Measurements from ENCODE around the gene SWSAP1.
"Not testable (repeated sequence)": the region's sequence is repeated elsewhere in the genome, so short reads cannot be mapped to it uniquely, and the experiment has no call there.

SWSAP1 gene

DNA sequence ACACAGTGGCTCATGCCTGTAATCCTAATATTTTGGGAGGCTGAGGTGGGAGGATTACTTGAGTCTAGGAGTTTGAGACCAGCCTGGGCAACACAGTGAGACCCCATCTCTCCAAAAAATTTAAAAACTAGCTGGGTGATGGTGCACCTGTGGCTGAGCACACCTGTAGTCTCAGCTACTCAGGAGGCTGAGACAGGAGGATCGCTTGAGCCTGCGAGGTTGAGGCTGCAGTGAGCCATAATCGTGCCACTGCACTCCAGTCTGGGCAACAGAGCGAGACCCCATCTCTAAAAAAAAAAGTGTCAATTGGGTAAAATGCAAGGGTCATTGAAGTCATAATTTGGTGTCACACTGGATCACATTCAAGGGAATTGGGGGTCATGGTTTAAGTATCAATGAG lies 20.4 kb upstream of the SWSAP1 start:
- not testable (repeated sequence) for FAIRE-seq

DNA sequence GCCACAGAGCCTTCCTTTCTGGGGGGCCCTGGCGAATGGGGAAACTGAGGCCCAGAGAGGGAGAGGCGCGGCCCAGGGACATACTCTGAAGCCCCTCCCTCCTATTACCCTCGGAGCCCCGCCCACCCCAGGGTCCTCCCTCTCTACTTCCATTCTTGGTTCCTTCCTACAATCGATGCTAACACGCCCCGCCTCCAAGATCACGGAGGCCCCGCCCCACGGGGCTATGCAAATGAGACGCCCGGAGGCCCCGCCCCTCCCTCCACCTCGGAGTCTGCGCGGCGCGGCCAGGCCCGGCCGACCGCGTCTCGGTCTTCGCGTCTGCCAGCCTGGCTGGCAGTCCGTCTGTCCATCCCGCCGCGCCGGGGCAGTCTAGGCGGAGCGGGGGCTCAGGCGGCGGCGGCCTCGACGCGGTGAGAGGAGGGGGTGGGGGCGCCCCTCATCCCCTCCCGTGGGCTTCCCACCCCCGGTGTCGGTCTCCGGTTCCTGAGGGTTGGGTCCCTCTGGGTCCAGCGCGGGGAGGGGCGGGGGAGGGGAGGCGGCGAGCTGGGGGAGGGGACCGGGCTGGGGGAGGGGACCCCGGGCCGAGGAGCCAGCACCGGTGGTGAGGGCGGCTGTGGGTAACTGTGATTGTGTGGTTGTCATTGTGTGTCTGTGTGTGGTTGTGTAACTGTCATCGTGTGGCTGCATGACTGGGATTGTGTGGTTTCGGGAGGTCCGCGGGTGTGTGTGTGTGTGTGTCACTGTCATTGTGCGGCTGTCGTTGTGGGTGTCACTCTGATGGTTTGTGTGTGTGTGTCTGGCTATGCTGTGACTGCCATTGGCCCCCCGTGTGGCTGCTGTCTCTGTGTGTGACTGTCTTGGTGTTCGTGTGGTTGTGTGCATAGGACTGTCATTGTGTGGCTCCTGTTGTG lies 19.0 kb upstream of the SWSAP1 start, which contains the start of gene PLPPR2:
Gene PLPPR2 (plus strand): TSS at position 273 of the 914 bp plus-strand sequence. CDS start 2,242 bp downstream, outside the sequence.
- FAIRE-seq (no peak), DNase-seq (ENCODE audit: insufficient read length, low spot score) (peak; percentile 70)

More for the DNA sequence above, 20.4 kb upstream of the SWSAP1 start:
- not testable (repeated sequence) for DNase-seq (ENCODE audit: insufficient read length, low spot score)

DNA sequence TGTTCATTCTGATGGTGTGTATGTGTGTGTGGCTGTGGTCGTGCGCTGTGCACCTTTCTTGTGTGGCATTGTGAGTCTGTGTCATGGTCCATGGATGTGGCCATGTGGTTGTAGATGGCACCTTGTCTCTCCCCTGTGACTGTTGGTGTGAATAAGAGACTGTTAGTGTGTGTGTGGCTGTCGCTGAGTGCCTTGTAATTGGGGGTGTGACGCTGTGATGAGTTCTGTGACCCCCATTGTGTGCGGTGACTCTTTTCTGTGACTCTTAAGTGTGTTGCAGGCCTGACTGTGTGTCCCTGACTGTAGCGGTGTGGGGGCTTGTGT lies 18.4 kb upstream of the SWSAP1 start:
- no peak for FAIRE-seq

DNA sequence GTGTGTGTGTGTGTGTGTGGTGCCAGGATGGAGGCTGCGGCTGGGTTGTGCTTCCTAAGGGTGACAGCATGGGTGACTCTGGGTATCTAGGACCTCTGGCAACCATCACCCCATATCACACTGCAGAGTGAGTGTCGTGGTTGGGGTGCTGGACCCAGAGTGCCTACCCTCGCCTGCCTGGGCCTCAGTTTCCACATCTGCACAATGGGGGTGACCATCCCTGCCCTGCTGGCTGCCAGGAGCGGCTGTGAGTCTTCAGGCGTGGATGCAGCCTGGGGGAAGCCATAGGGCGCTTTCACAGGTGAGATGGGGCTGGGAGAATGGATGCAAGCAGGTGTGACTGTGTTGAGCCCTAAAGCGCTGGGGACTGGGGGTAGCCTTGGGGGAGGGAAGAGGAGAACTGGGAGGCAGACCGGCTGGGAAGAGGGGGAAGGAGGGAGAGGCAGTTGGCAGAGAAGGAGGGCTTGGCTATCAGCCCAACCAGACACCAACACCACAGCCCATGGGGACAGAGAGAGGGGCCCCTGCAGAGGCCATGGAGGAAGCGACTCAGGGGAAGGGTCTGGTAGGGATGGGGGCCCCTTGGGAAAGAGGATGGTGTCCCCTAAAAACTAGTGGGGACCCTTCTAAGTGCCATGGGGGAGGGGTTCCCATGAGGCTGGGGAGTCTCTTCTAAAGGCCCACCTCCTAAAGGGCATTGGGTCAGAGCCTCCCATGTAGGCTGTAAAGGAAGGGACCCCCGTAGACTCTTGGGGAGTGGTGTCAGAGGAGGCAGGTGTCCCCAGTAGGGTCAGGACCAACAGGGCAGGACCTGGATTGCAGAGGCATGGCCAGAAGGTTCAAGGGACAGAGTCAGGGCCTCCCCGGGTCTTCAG lies 17.6 kb upstream of the SWSAP1 start:
- no peak for DNase-seq (ENCODE audit: insufficient read length, low spot score)

More for the DNA sequence above, 18.4 kb upstream of the SWSAP1 start:
- DNase-seq (ENCODE audit: insufficient read length, low spot score): no peak

DNA sequence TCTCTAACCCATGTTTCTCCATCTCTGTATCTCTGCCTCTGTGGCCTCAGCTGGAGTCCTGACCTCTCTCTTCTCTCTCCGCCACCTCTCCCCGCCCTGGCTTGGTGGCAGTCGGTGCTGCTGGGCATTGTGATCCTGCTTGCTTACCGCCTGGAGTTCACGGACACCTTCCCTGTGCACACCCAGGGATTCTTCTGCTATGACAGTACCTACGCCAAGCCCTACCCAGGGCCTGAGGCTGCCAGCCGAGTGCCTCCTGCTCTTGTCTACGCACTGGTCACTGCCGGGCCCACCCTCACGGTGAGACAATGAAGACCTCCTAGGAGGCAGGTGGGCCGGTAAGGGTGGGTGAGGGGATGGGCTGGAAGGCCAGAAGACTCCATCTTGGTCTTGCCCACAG lies 15.0 kb upstream of the SWSAP1 start:
- DNase-seq (ENCODE audit: insufficient read length, low spot score) (no peak), FAIRE-seq (no peak)

More for the DNA sequence above, 17.6 kb upstream of the SWSAP1 start:
- no peak for FAIRE-seq

DNA sequence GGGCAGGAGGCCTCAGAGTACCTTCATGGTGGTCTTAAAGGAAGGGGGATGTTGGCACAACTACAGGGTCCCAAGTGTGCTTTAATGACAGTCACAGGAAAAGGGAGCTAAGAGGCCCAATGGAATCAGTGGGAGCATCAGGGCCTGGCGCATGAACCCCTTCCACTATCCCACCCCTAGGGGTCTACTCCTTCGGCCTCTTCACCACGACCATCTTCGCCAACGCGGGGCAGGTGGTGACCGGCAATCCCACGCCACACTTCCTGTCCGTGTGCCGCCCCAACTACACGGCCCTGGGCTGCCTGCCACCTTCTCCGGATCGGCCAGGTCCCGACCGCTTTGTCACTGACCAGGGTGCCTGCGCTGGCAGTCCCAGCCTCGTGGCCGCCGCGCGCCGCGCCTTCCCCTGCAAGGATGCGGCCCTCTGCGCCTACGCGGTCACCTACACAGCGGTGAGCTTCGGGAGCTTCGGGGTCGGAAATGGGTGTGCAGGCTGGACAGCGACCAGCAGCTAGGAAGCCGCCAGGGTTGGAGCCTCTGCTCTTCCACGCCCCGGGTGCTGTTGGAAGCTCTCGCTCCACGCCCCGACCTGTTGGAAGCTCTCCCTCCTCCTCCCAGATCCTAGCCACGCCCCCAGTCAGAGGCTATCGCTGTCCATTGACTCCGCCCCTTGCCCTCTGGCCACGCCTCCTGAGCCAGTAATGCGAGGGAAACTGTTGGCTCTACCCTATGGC lies 13.3 kb upstream of the SWSAP1 start:
- no peak for DNase-seq (ENCODE audit: insufficient read length, low spot score)
- FAIRE-seq: no peak

DNA sequence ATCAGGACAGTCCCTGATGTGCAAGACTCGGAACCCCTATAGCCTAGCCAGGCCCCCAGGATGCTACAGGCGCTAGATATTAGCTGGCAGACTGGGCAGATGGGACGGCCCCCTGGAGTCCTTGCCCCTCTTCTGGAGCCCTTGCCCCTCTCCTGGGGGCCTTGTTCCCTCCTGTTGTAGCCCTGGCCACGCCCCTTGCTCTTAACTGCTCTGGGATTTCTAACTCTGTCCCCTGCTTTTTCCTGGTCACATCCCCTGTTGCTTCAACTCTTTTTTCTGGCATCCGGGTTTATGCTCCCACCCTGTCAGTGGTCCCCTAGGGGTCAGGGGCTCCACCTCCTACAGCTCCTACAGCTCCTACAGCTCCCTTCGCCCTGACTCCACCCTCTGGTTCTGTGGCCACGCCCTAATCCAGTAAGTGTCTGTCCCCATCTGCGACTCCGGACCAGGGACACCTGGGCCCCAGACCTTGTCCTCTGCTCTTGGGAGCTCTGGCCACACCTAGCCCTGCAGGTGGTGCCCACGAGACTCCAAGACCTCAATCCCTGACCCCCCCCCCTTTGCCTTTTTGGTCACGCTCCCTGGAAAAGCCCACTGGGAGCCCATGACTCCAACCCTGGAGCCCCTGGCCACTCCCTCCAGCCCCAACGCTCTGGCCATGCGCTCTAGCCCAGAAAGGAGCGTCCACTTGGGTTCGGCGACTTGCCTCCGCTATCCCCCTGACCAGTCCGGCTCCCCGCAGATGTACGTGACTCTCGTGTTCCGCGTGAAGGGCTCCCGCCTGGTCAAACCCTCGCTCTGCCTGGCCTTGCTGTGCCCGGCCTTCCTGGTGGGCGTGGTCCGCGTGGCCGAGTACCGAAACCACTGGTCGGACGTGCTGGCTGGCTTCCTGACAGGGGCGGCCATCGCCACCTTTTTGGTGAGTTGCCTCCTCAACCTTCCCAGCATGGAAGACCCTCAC lies 12.4 kb upstream of the SWSAP1 start:
- FAIRE-seq: no peak

DNA sequence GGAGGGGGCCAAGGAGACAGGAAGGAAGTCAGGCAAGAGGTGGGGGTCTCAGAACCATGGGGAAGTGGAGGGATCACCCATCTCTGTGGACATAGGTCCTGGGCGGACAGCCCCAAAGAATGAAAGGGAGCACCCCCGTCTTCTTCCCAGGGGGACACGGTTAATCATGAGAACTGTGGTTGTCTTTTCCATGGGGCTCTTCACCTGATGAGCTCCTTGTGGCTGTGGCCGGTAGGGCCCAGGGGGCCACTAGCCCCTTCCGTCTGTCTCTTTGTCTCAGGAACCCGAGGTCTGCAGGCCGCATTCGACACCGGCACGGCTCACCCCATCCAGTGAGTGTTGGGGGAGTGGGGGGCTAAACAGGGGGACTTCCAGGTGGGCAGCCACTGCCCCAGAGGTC lies 10.6 kb upstream of the SWSAP1 start:
- FAIRE-seq (no peak), DNase-seq (ENCODE audit: insufficient read length, low spot score) (no peak)

More for the DNA sequence above, 12.4 kb upstream of the SWSAP1 start:
- DNase-seq (ENCODE audit: insufficient read length, low spot score): no peak

DNA sequence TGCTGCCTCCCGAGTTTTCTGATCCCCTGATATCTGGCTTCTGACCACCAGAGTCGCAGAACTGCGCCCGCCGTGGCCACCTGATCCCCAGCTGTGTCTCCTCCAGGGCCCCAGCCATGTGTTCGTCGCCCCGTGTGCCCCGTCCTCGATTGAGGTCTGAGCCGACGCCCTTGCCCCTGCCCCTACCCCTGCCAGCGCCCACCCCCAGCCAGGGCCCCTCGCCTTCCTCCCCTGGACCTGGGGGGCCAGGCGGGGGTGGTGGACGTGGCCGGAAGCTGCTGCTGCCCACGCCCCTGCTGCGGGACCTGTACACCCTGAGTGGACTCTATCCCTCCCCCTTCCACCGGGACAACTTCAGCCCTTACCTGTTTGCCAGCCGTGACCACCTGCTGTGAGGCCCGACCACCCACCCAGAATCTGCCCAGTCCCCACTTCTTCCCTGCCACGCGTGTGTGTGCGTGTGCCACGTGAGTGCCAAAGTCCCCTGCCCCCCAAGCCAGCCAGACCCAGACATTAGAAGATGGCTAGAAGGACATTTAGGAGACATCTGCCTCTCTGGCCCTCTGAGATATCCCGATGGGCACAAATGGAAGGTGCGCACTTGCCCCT lies 10.1 kb upstream of the SWSAP1 start:
- DNase-seq (ENCODE audit: insufficient read length, low spot score) (no peak), FAIRE-seq (no peak)

DNA sequence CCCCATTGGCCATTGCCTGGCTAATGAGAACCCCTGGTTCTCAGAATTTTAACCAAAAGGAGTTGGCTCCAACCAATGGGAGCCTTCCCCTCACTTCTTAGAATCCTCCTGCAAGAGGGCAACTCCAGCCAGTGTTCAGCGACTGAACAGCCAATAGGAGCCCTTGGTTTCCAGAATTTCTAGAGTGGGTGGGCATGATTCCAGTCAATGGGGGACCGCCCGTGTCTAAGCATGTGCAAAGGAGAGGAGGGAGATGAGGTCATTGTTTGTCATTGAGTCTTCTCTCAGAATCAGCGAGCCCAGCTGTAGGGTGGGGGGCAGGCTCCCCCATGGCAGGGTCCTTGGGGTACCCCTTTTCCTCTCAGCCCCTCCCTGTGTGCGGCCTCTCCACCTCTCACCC lies 9.5 kb upstream of the SWSAP1 start:
- FAIRE-seq: no peak

DNA sequence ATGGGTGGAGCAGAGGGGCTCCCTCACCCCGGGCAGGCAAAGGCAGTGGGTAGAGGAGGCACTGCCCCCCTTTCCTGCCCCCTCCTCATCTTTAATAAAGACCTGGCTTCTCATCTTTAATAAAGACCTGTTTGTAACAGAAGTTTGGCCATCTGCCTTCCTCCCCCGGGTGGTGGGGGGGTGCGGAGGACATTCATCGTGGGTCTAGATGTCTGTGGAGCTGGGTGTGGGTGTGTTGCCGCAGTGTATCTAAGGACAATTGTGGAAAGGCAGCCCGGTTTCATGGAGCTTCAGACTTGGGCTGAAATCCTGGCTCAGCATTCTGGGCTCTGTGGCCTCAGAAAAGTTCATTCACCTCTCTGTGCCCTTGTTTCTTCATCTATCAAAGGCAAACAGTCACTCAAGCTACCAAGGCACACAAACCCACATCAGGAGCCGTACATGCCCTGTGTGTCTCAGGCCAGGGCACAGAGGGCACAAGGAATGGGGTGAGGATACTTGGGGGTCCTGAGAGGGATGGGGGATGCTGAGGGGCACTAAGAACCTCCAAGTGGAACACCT lies 8.8 kb upstream of the SWSAP1 start:
- DNase-seq (ENCODE audit: insufficient read length, low spot score): no peak

More for the DNA sequence above, 9.5 kb upstream of the SWSAP1 start:
- DNase-seq (ENCODE audit: insufficient read length, low spot score): no peak

DNA sequence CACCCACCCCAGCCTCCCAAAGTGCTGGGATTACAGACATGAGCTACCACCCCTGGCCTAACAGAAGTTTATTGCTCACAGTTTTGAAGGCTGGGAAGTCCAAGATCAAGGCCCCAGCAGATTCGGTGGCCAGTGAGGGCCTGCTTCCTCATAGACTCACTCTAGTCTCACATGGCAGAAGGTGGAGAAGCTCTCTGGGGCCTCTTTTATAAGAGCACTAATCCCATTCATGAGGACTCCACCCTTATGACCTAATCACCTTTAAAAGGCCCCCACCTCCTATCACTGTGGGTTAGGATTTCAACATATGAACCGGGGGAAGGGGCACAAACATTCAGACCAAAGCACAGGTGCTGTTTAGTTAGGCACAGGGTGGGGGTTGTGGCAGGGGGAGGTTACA lies 6.9 kb upstream of the SWSAP1 start:
- no peak for DNase-seq (ENCODE audit: insufficient read length, low spot score)
- no peak for FAIRE-seq

More for the DNA sequence above, 8.8 kb upstream of the SWSAP1 start:
- no peak for FAIRE-seq

DNA sequence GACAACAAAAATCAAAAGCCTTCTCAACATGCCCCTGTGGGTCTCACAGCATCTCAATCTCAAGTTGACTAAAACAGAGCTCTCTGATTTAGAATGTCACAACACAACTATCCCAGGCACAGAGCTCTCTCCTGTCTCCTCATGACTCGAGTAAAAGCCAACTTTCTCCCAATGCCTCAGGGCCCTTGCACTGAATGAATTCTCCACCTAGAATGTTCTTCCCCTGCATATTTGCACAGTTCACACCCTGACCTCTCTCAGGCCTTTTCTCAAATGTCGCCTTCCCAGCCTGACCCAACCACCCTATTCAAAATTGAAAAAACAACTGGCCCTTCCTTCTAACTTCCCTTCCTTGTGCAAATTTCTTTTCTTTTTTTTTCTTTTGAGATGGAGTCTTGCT lies 3.7 kb upstream of the SWSAP1 start:
- no peak for DNase-seq (ENCODE audit: insufficient read length, low spot score)
- no peak for FAIRE-seq

DNA sequence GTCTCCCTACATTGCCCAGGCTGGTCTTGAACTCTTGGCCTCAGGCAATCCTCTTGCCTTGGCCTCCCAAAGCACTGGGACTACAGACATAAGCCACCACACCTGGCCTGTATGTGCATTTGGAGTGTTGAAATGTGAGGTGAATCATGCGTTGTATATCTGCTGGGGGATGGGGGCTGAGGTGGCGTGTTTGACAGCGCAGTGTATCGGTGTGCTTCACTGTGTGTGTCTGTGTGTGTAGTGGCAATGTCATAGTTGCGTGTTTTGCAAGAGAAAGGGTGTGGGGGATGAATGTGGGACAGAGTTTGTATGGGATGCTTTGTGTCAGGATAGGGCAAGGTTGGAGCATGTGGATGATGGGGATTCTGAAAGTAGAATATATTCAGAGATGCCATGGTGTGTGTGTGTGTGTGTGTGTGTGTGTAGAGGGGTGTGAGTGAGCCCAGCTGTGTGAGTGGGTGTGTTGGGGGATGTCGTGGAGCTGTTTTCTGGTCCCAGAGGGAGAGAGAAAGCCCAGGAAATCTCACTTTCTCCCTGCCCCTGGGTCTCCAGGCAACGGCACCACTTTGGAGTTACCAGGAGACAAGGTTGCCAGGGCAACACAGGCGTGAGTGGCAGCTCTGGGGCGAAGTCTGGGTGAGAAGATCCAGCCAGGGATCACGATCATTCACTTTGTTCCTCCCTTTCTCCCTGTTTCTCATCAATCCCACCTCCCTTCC lies 1.1 kb upstream of the SWSAP1 start:
- FAIRE-seq (no peak), DNase-seq (ENCODE audit: insufficient read length, low spot score) (no peak)

DNA sequence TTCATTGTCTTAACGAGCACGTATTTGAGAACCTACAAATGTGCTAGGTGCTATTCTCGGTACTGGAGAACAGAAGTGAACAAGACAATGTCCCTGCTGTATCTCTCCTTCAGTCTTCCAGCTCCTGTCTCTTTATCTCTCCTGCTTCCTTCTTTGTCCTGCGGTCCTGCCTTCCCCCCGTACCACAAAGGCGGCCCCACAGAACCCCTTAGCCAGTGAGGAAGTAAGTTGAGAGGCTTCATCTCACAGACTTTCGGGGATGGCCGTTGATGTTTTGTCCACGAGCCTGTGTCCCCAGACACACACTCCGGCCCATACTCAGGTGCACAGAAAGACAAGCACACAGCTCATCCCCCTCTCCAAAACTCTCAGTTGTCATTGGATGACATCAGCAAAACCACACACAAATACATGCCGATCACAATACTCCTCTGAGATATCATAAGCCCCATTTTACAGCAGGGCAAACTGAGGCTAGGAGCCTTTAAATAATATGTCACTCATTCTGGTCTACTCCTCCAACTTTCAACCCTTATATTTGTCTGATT lies 507 bp upstream of the SWSAP1 start:
- FAIRE-seq (no peak), DNase-seq (ENCODE audit: insufficient read length, low spot score) (no peak)

DNA sequence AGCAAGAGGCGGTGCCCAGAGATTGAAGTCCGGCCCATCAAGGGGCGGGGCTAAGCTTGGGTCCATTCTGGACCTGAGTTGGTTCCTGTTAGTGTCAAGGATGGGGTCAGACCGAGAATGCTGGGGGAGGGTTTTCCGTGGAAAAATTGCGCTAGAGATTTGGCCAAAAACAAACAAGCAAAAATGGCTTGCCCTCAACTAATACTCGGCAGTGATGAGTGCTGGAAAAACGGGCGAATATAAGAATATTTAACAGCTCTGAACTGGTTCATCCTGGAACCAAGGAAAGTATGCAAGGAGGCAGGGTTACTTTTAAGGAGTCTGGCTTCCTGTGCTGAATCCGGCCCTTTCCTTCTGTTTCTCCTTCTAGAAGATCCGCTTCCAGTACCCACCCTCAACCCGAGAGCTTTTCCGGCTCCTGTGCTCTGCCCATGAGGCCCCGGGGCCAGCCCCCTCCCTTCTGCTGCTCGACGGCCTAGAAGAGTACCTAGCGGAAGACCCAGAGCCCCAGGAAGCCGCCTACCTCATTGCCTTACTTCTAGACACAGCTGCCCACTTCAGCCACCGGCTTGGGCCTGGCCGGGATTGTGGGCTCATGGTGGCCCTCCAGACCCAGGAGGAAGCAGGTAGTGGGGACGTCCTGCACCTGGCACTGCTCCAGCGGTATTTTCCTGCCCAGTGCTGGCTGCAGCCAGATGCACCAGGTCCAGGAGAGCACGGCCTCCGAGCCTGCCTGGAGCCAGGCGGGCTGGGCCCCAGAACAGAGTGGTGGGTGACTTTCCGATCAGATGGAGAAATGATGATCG lies 880 bp downstream of the SWSAP1 start:
- DNase-seq (ENCODE audit: insufficient read length, low spot score): no peak
- FAIRE-seq: no peak

DNA sequence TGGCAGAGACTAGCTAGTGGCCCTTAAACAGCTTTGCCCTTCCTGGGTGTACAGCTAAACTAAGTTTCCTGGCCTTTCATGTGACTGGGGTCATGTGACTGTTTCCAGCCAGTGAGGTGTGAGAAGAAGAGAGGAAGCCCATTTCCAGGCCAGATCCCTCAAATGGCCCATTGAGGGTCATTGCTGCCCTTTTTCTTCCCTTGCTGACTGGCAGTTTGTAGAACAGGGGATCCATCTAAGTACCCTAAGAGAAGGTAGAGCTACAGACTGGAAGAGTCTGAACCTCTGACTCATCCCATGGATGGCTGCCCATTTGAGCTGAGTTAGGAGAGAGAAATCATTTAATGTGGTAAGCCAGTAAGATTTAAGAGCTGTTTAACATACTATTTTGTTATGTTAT lies 2.8 kb downstream of the SWSAP1 start:
- FAIRE-seq: no peak
- DNase-seq (ENCODE audit: insufficient read length, low spot score): no peak

All from GM19239 (cell line).